ENCODE data around the gene LHFPL6. TPM values are rescaled to one million over a fixed set of nuclear protein-coding genes. Genes with fewer than 3 reads are reported as not detected.

Gene LHFPL6
- total RNA-seq, 1 donor from 2014 or later: 54.3 TPM

GRCh38 chr13:39527961-39528660, 74.9 kb downstream of the LHFPL6 start:
- intact Hi-C loops (cut with micrococcal nuclease): no loop called here
- DNase-seq: no peak

GRCh38 chr13:39527301-39527700, 75.7 kb downstream of the LHFPL6 start:
- intact Hi-C loops (cut with micrococcal nuclease): no loop called here
- ATAC-seq (no peak), DNase-seq (no peak)

More at GRCh38 chr13:39527961-39528660, 74.9 kb downstream of the LHFPL6 start:
- ATAC-seq: peak; percentile 42

GRCh38 chr13:39526499-39526898, 76.5 kb downstream of the LHFPL6 start:
- DNase-seq (no peak), ATAC-seq (no peak)
- intact Hi-C loops (cut with micrococcal nuclease): no loop called here

GRCh38 chr13:39525506-39525905, 77.5 kb downstream of the LHFPL6 start:
- ATAC-seq: no peak
- intact Hi-C loops (cut with micrococcal nuclease): no loop called here
- no peak for DNase-seq

- no peak for DNase-seq
- intact Hi-C loops (cut with micrococcal nuclease): no loop called here
- no peak for ATAC-seq
These were observed 78.2 kb downstream of the LHFPL6 start for GRCh38 chr13:39524795-39525194.

GRCh38 chr13:39522329-39522728, 80.7 kb downstream of the LHFPL6 start:
- DNase-seq: no peak
- peak; percentile 45 for ATAC-seq
- intact Hi-C loops (cut with micrococcal nuclease): no loop called here

- intact Hi-C loops (cut with micrococcal nuclease): no loop called here
- no peak for ATAC-seq
These were observed 81.3 kb downstream of the LHFPL6 start for GRCh38 chr13:39521701-39522100.

GRCh38 chr13:39516096-39516495, 86.9 kb downstream of the LHFPL6 start:
- peak; percentile 43 for DNase-seq
- intact Hi-C loops (cut with micrococcal nuclease): no loop called here
- peak; percentile 87 for ATAC-seq

More at GRCh38 chr13:39521701-39522100, 81.3 kb downstream of the LHFPL6 start:
- DNase-seq: no peak

- no peak for ATAC-seq
- intact Hi-C loops (cut with micrococcal nuclease): no loop called here
- no peak for DNase-seq
These were observed 87.7 kb downstream of the LHFPL6 start for GRCh38 chr13:39515224-39515714.

GRCh38 chr13:39512687-39513086, 90.3 kb downstream of the LHFPL6 start:
- DNase-seq: no peak
- ATAC-seq: no peak
- intact Hi-C loops (cut with micrococcal nuclease): no loop called here

GRCh38 chr13:39510316-39510695, 92.7 kb downstream of the LHFPL6 start:
- ATAC-seq: peak; percentile 25
- intact Hi-C loops (cut with micrococcal nuclease): no loop called here
- no peak for DNase-seq

- ATAC-seq (no peak), DNase-seq (no peak)
- intact Hi-C loops (cut with micrococcal nuclease): no loop called here
These were observed 93.2 kb downstream of the LHFPL6 start for GRCh38 chr13:39509616-39510315.

- no peak for DNase-seq
- intact Hi-C loops (cut with micrococcal nuclease): no loop called here
- ATAC-seq: no peak
These were observed 96.2 kb downstream of the LHFPL6 start for GRCh38 chr13:39506559-39507390.

GRCh38 chr13:39505151-39505550, 97.8 kb downstream of the LHFPL6 start:
- ATAC-seq (no peak), DNase-seq (no peak)
- intact Hi-C loops (cut with micrococcal nuclease): no loop called here

- intact Hi-C loops (cut with micrococcal nuclease): no loop called here
- DNase-seq: no peak
- no peak for ATAC-seq
These were observed 99.9 kb downstream of the LHFPL6 start for GRCh38 chr13:39503048-39503447.

- intact Hi-C loops (cut with micrococcal nuclease): no loop called here
- DNase-seq: peak; percentile 69
- peak; percentile 91 for ATAC-seq
These were observed 101.2 kb downstream of the LHFPL6 start for GRCh38 chr13:39501702-39502324.

GRCh38 chr13:39499604-39500003, 103.4 kb downstream of the LHFPL6 start:
- no peak for DNase-seq
- ATAC-seq: no peak
- intact Hi-C loops (cut with micrococcal nuclease): no loop called here

GRCh38 chr13:39498471-39499114, 104.4 kb downstream of the LHFPL6 start:
- no peak for ATAC-seq
- intact Hi-C loops (cut with micrococcal nuclease): no loop called here
- DNase-seq: no peak

GRCh38 chr13:39496506-39496905, 106.5 kb downstream of the LHFPL6 start:
- intact Hi-C loops (cut with micrococcal nuclease): no loop called here
- DNase-seq: no peak
- ATAC-seq: no peak

Measured in left ventricle myocardium superior (tissue), 1 donor.